Astrocyte (in vitro differentiated cells and primary cell): ENCODE results near the gene CHCT1.

Experiments
- EZH2 ChIP-seq: IDR thresholded peaks from 2 replicates; pipeline ENCODE4 v1.6.1; 2012; ENCODE audit warnings: mild to moderate bottlenecking, low read length, inconsistent platforms; ENCODE audit not compliant: insufficient read depth
- TF ChIP-seq, protein P1 (sequence below): IDR thresholded peaks from 2 replicates; pipeline ENCODE4 v1.5.1; 2011; ENCODE audit warnings: low read depth, mild to moderate bottlenecking, inconsistent platforms, low read length, moderate library complexity; ENCODE audit not compliant: insufficient read depth

GRCh38 chr17:60422162-60422665 lies at the start of gene CHCT1:
- TF ChIP-seq, protein P1, sequence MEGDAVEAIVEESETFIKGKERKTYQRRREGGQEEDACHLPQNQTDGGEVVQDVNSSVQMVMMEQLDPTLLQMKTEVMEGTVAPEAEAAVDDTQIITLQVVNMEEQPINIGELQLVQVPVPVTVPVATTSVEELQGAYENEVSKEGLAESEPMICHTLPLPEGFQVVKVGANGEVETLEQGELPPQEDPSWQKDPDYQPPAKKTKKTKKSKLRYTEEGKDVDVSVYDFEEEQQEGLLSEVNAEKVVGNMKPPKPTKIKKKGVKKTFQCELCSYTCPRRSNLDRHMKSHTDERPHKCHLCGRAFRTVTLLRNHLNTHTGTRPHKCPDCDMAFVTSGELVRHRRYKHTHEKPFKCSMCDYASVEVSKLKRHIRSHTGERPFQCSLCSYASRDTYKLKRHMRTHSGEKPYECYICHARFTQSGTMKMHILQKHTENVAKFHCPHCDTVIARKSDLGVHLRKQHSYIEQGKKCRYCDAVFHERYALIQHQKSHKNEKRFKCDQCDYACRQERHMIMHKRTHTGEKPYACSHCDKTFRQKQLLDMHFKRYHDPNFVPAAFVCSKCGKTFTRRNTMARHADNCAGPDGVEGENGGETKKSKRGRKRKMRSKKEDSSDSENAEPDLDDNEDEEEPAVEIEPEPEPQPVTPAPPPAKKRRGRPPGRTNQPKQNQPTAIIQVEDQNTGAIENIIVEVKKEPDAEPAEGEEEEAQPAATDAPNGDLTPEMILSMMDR, result no peak
- no peak for TF ChIP-seq EZH2
